Measurements from ENCODE around the gene STK40. TPM values are rescaled to one million over a fixed set of nuclear protein-coding genes. Genes with fewer than 3 reads are reported as not detected.
A peak's percentile ranks its signal among the peaks of the same experiment; 100 is the strongest.

Gene STK40
- total RNA-seq, 4 donors from 2014 or later = 25.7 to 39.3 (median 30.0) TPM

- H3K27ac ChIP-seq = peak overlapping the region in 2 of 4 donors; percentile 37 to 41
- H3K27me3 ChIP-seq = no peaks in the 10 kb centered on the region
- TF ChIP-seq EP300 (IDR thresholded peaks at IDR 0.05) (no peak), CTCF (IDR thresholded peaks at IDR 0.05) (no peak), POLR2A (IDR thresholded peaks at IDR 0.05) (no peak)
- peaks cover 0 to 9% (median 0%) of the 10 kb centered on the region in 3 donors for H3K36me3 ChIP-seq
- H3K4me1 ChIP-seq = peaks cover 0 to 80% (median 25%) of the 10 kb centered on the region in 4 donors
- 71 to 79% methylated on average over 4 of the region's 4 CpGs for WGBS, 2 donors
- DNase-seq (ENCODE audit: low spot score in 2 of 2) = no peak
- H3K9me3 ChIP-seq = no peaks in the 10 kb centered on the region
- H3K4me3 ChIP-seq = no peak overlapping the region
Measured at GRCh38 chr1:36377791-36378492, 7.8 kb downstream of the STK40 start.

GRCh38 chr1:36372617-36373016, 13.1 kb downstream of the STK40 start:
- 70 to 83% methylated on average over 3 of the region's 3 CpGs for WGBS, 2 donors
- H3K27ac ChIP-seq = peak overlapping the region in 2 of 4 donors; percentile 89 to 97
- H3K36me3 ChIP-seq = peaks cover 0 to 2% (median 0%) of the 10 kb centered on the region in 3 donors
- no peak overlapping the region for H3K4me3 ChIP-seq
- no peak for DNase-seq (ENCODE audit: low spot score in 2 of 2)
- H3K27me3 ChIP-seq = no peaks in the 10 kb centered on the region
- peaks cover 0 to 74% (median 41%) of the 10 kb centered on the region in 4 donors for H3K4me1 ChIP-seq
- no peaks in the 10 kb centered on the region for H3K9me3 ChIP-seq
- no peak for TF ChIP-seq EP300 (IDR thresholded peaks at IDR 0.05)
- TF ChIP-seq POLR2A (IDR thresholded peaks at IDR 0.05) = no peak
- no peak for TF ChIP-seq CTCF (IDR thresholded peaks at IDR 0.05)

- no peaks in the 10 kb centered on the region for H3K27me3 ChIP-seq
- H3K4me3 ChIP-seq = no peak overlapping the region
- peak; percentile 89 to 93 (median 92) for TF ChIP-seq CTCF (IDR thresholded peaks at IDR 0.05)
- TF ChIP-seq POLR2A (IDR thresholded peaks at IDR 0.05) = no peak
- peak in 1 of 2 donors; percentile 39 for TF ChIP-seq EP300 (IDR thresholded peaks at IDR 0.05)
- DNase-seq (ENCODE audit: low spot score in 2 of 2) = peak; percentile 75 to 92
- peaks cover 4 to 75% (median 46%) of the 10 kb centered on the region in 4 donors for H3K4me1 ChIP-seq
- H3K9me3 ChIP-seq = no peaks in the 10 kb centered on the region
- peak overlapping the region in 3 of 4 donors; percentile 11 to 48 (median 35) for H3K27ac ChIP-seq
- 57 to 68% methylated on average over 7 of the region's 7 CpGs for WGBS, 2 donors
- peaks cover 0 to 8% (median 0%) of the 10 kb centered on the region in 3 donors for H3K36me3 ChIP-seq
Measured at GRCh38 chr1:36369061-36369861, 16.5 kb downstream of the STK40 start.

GRCh38 chr1:36367798-36368197, 17.9 kb downstream of the STK40 start:
- Histone ChIP-seq H3K9me3 (no peaks in the 10 kb centered on the region), H3K27ac (no peak overlapping the region), H3K4me1 (peaks cover 4 to 61% (median 31%) of the 10 kb centered on the region in 4 donors), H3K36me3 (peaks cover 0 to 14% (median 3%) of the 10 kb centered on the region in 3 donors), H3K27me3 (no peaks in the 10 kb centered on the region), H3K4me3 (no peak overlapping the region)
- DNase-seq (ENCODE audit: low spot score in 2 of 2) = no peak
- 80 to 86% methylated on average over 4 of the region's 4 CpGs for WGBS, 2 donors
- TF ChIP-seq CTCF (IDR thresholded peaks at IDR 0.05) = no peak
- TF ChIP-seq EP300 (IDR thresholded peaks at IDR 0.05) = no peak
- no peak for TF ChIP-seq POLR2A (IDR thresholded peaks at IDR 0.05)
